Endodermal cell (in vitro differentiated cells): ENCODE measurements around the gene SIRT7. TPM values are rescaled to one million over a fixed set of nuclear protein-coding genes. Genes with fewer than 3 reads are reported as not detected.

ENCODE experiments used
- DNase-seq: peaks from one replicate; pipeline ENCODE4 v3.0.0-alpha.2; 2017
- H3K27ac ChIP-seq: 2 replicates; pipeline ENCODE4 v1.5.1; 2013; ENCODE audit warnings: mild to moderate bottlenecking, low read depth, low read length, moderate library complexity
- H3K27me3 ChIP-seq: 2 replicates; pipeline ENCODE4 v1.6.1; 2013; ENCODE audit warnings: mild to moderate bottlenecking, low read length, moderate library complexity; ENCODE audit not compliant: insufficient read depth, control insufficient read depth, poor library complexity, severe bottlenecking
- H3K36me3 ChIP-seq: 2 replicates; pipeline ENCODE4 v1.7.0; 2013; ENCODE audit warnings: mild to moderate bottlenecking, low read length, moderate library complexity; ENCODE audit not compliant: control insufficient read depth, insufficient read depth
- H3K4me1 ChIP-seq: one replicate; pipeline ENCODE4 v1.7.0; 2013; ENCODE audit warnings: low read length; ENCODE audit not compliant: control insufficient read depth, insufficient read depth
- H3K4me3 ChIP-seq: 2 replicates; pipeline ENCODE4 v1.5.1; 2013; ENCODE audit warnings: mild to moderate bottlenecking, low read length, moderate library complexity
- H3K9ac ChIP-seq: 2 replicates; pipeline ENCODE4 v1.6.1; 2013; ENCODE audit warnings: mild to moderate bottlenecking, low read length, moderate library complexity; ENCODE audit not compliant: poor library complexity, severe bottlenecking; ENCODE audit errors: extremely low read depth
- H3K9me3 ChIP-seq: 2 replicates; pipeline ENCODE4 v1.6.1; 2013; ENCODE audit warnings: mild to moderate bottlenecking, low read length, moderate library complexity; ENCODE audit not compliant: control insufficient read depth
- H3K27ac Mint-ChIP-seq: 2 replicates; pipeline ENCODE4 v1.8.0; 2020; ENCODE audit warnings: mixed read lengths
- H3K27me3 Mint-ChIP-seq: 2 replicates; pipeline ENCODE4 v1.8.0; 2021; ENCODE audit warnings: mild to moderate bottlenecking, mixed read lengths; ENCODE audit not compliant: insufficient read depth
- H3K36me3 Mint-ChIP-seq: 2 replicates; pipeline ENCODE4 v1.8.0; 2020; ENCODE audit warnings: low read depth, mixed read lengths
- H3K4me1 Mint-ChIP-seq: 2 replicates; pipeline ENCODE4 v1.8.0; 2020; ENCODE audit warnings: mixed read lengths
- H3K4me3 Mint-ChIP-seq: 2 replicates; pipeline ENCODE4 v1.8.0; 2020; ENCODE audit warnings: mild to moderate bottlenecking, moderate library complexity, mixed read lengths
- H3K9me3 Mint-ChIP-seq: 2 replicates; pipeline ENCODE4 v1.8.0; 2020; ENCODE audit warnings: mild to moderate bottlenecking, mixed read lengths
- CTCF ChIP-seq: fragments of 200-600 bp; sonication (generic); conservative IDR thresholded peaks from 2 replicates; pipeline ENCODE4 v1.5.0; 2021; ENCODE audit warnings: antibody characterized with exemption, mild to moderate bottlenecking
- WGBS, 2 experiments: methylation state at CpG; one replicate each; pipeline versions ENCODE4 v1.1.5 to v1.1.7; 2013; ENCODE audit warnings: missing lambda C conversion rate in 2 of 2, mixed read lengths in 1 of 2; ENCODE audit not compliant: insufficient coverage in 1 of 2, insufficient read length in 1 of 2; 5-methylcytosine and 5-hydroxymethylcytosine counted together
- total RNA-seq, 2 donors: library from RNA; stranded (reverse); fragmentation: NEBNext Ultra II Directional in 1 of 2; extraction: Animal tissue kit (Norgen Biotek cat#: 25700) in 1 of 2; gene quantifications; 2 replicates in 1 of 2; 3 replicates in 1 of 2; pipeline ENCODE4 v1.2.1, GENCODE V29; 2021

Gene SIRT7
- total RNA-seq, 2 donors from 2014 or later: 21.8 to 22.1 TPM

GRCh38 chr17:81889602-81890001, 28.4 kb downstream of the SIRT7 start:
- Mint-ChIP-seq H3K4me3 (peak overlapping the region; percentile 83), H3K27ac (peak overlapping the region; percentile 37), H3K9me3 (no peaks in the 10 kb centered on the region), H3K36me3 (peaks cover 59% of the 10 kb centered on the region), H3K4me1 (peaks cover 5% of the 10 kb centered on the region), H3K27me3 (no peaks in the 10 kb centered on the region)
- peaks cover 66% of the 10 kb centered on the region for H3K36me3 ChIP-seq
- 93 to 98% methylated on average over 6 to 9 of the region's 9 CpGs for WGBS, 2 experiments
- no peak for TF ChIP-seq CTCF
- peaks cover 7% of the 10 kb centered on the region for H3K4me1 ChIP-seq
- H3K4me3 ChIP-seq: peak overlapping the region; percentile 97
- H3K27me3 ChIP-seq: no peaks in the 10 kb centered on the region
- no peaks in the 10 kb centered on the region for H3K9me3 ChIP-seq
- peak; percentile 54 for DNase-seq
- H3K27ac ChIP-seq: no peak overlapping the region
- H3K9ac ChIP-seq: peak overlapping the region; percentile 96

GRCh38 chr17:81888988-81889595, 28.9 kb downstream of the SIRT7 start:
- H3K27me3 Mint-ChIP-seq: no peaks in the 10 kb centered on the region
- no peak overlapping the region for H3K4me3 ChIP-seq
- peaks cover 60% of the 10 kb centered on the region for H3K36me3 Mint-ChIP-seq
- 96 to 100% methylated on average over 13 to 16 of the region's 16 CpGs for WGBS, 2 experiments
- peak; percentile 43 for DNase-seq
- H3K27ac ChIP-seq: no peak overlapping the region
- no peak overlapping the region for H3K9ac ChIP-seq
- peaks cover 7% of the 10 kb centered on the region for H3K4me1 ChIP-seq
- peaks cover 5% of the 10 kb centered on the region for H3K4me1 Mint-ChIP-seq
- H3K27ac Mint-ChIP-seq: peak overlapping the region; percentile 37
- H3K27me3 ChIP-seq: no peaks in the 10 kb centered on the region
- TF ChIP-seq CTCF: no peak
- peak overlapping the region; percentile 83 for H3K4me3 Mint-ChIP-seq
- no peaks in the 10 kb centered on the region for H3K9me3 ChIP-seq
- peaks cover 71% of the 10 kb centered on the region for H3K36me3 ChIP-seq
- no peaks in the 10 kb centered on the region for H3K9me3 Mint-ChIP-seq

GRCh38 chr17:81888105-81888987, 29.6 kb downstream of the SIRT7 start:
- peaks cover 7% of the 10 kb centered on the region for H3K4me1 ChIP-seq

More at GRCh38 chr17:81888105-81888987, 29.6 kb downstream of the SIRT7 start:
- Histone ChIP-seq H3K9ac (no peak overlapping the region), H3K9me3 (no peaks in the 10 kb centered on the region), H3K27me3 (no peaks in the 10 kb centered on the region), H3K36me3 (peaks cover 74% of the 10 kb centered on the region), H3K27ac (no peak overlapping the region), H3K4me3 (no peak overlapping the region)
- no peaks in the 10 kb centered on the region for H3K9me3 Mint-ChIP-seq
- peak; percentile 42 for DNase-seq
- WGBS, 2 experiments: 97% methylated on average over 37 to 44 of the region's 44 CpGs
- H3K27ac Mint-ChIP-seq: peak overlapping the region; percentile 37
- H3K36me3 Mint-ChIP-seq: peaks cover 64% of the 10 kb centered on the region
- H3K27me3 Mint-ChIP-seq: no peaks in the 10 kb centered on the region
- TF ChIP-seq CTCF: no peak
- peak overlapping the region; percentile 83 for H3K4me3 Mint-ChIP-seq
- peaks cover 5% of the 10 kb centered on the region for H3K4me1 Mint-ChIP-seq
